HG02798 (cell line): ENCODE data around the gene ACAP2.

ENCODE experiments used
- ATAC-seq: cut with Tn5 transposase; IDR thresholded peaks from one replicate; pipeline ENCODE4 v1.9.1; 2021; ENCODE audit warnings: mild to moderate bottlenecking; ENCODE audit not compliant: unreplicated experiment, poor library complexity

The ACAP2 gene

GRCh38 chr3:195226445-195226844 is 216.4 kb downstream of the ACAP2 start:
- ATAC-seq: no peak

- no peak for ATAC-seq
Measured at GRCh38 chr3:195224980-195225580, 217.7 kb downstream of the ACAP2 start.
